HG03175 (cell line): Measurements from ENCODE around the gene BORCS5.
A peak's percentile ranks its signal among the peaks of the same experiment; 100 is the strongest.
"Not testable (repeated sequence)": the region's sequence is repeated elsewhere in the genome, so short reads cannot be mapped to it uniquely, and the experiment has no call there.

ENCODE experiments used
- ATAC-seq: cut with Tn5 transposase; IDR thresholded peaks from one replicate; pipeline ENCODE4 v1.9.1; 2021; ENCODE audit warnings: mild to moderate bottlenecking, moderate library complexity; ENCODE audit not compliant: unreplicated experiment

BORCS5 gene

DNA sequence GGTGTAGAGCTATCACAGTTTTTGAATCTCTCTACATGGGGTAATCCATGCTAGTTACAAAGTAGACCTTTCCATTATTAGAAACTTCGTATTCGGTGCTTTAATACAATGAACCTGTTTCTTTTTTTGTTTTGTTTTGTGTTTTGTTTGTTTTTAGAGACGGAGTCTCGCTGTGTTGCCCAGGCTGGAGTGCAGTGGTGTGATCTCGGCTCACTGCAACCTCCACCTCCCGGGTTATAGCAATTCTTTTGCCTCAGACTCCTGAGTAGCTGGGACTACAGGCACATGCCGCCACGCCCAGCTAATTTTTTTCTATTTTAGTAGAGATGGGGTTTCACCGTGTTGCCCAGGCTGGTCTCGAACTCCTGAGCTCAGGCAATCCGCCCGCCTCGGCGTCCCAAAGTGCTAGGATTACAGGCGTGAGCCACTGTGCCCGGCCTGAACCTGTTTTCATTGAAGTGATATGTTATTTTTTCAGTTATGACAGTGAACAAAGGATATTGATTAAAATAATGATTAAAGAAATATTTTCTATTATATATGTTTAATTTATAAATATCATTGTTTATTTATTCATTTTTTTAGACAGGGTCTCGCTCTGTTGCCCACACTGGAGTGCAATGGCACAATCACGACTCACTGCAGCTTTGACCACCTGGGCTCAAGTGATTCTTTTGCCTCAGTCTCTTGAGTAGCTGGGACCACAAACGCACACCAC is 5.3 kb upstream of the BORCS5 start:
- ATAC-seq, result not testable (repeated sequence)

DNA sequence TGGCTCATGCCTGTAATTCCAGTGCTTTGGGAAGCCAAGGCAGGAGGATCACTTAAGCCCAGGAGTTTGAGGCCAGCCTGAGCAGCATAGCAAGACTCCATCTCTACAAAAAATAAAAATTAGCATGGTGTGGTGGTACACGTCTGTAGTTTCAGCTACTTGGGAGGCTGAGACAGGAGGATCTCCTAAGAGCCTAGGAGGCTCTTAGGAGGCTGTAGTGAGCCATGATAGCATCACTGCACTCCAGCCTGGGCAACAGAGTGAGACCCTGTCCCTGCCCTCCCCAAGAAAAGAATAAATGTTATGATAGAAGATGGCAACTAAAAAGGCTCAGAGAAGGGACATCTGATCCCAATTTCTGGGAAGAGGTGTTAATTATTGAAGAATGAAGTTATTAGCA is 3.6 kb upstream of the BORCS5 start:
- no peak for ATAC-seq

GRCh38 chr12:12353807-12354206 is 3.1 kb upstream of the BORCS5 start:
- ATAC-seq, result no peak

- ATAC-seq, result no peak
Observed at GRCh38 chr12:12356467-12356895, 397 bp upstream of the BORCS5 start.

DNA sequence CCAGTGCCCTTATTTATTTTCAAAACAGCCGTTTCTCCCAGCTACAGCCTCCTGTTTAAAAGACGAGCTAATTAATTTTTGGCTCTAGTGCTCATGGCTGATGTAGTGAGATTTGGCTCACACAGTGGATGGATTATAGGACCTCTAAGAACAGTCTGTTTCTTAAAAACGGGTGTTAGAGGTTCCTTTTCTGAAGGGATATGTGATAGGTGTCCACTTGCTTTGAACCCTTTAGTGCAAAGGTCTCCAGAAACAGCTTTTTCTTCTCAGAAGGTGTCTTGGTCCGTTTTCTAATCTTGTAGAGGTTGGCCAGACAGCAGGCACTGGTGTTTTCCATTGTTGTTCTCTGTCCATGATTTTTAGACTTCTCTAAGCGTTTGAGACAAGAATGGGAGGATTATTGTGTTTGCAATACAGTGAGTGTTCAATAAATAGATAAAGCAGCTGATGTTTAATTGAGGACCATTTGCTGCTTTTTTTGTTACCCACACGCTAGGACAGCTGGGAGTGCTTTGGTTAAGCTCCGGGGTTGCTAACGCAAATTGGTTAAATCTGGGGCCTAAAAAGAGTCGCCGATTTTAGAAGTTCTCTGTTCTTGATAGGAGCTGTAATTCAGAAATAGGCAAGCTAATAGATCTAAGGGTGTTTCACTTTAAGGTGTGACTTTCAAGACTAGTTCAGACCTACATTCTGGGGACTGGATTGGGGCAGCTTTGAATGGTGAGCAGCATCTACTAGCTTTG is 1.0 kb downstream of the BORCS5 start:
- ATAC-seq, result peak; percentile 29

DNA sequence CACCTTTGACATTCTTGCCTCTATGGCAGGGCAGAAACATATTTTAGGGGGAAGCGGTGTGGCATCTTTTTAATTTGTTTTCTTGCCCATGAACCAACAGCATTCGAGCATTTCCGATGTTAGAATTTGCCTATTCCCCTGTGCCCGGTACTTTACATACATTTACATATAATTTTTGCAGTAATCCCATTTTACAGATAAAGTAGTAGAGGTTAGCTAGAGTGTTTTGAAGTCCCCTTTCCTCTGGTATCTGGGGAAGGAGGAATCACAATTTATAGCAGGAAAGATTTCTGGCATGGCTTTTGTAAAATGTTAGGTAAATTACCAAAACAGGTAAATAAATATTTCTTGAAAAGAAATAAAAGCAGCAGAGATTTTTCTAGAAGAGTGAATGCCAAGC is 1.6 kb downstream of the BORCS5 start:
- no peak for ATAC-seq

- ATAC-seq, result no peak
Observed at GRCh38 chr12:12364787-12365445, 8.0 kb downstream of the BORCS5 start.

DNA sequence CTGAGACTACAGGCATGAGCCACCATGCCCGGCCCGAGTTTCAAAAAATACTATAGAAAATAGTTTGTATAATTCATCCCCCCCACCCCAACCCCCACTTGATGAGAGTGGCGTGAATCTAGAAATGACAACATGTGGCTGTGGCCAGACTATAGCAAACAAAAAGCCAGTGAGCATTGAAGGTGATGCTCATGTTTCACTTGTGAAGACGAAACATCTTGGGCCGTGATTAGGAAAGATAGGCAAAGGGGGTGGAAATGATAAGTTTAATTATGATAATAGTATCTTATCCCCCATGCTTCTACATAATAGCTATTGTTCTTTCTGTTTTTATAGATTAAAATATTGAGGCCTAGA is 8.5 kb downstream of the BORCS5 start:
- ATAC-seq, result no peak

GRCh38 chr12:12365931-12366431 is 9.1 kb downstream of the BORCS5 start:
- no peak for ATAC-seq

- no peak for ATAC-seq
Observed at GRCh38 chr12:12366701-12367481, 10.0 kb downstream of the BORCS5 start.

DNA sequence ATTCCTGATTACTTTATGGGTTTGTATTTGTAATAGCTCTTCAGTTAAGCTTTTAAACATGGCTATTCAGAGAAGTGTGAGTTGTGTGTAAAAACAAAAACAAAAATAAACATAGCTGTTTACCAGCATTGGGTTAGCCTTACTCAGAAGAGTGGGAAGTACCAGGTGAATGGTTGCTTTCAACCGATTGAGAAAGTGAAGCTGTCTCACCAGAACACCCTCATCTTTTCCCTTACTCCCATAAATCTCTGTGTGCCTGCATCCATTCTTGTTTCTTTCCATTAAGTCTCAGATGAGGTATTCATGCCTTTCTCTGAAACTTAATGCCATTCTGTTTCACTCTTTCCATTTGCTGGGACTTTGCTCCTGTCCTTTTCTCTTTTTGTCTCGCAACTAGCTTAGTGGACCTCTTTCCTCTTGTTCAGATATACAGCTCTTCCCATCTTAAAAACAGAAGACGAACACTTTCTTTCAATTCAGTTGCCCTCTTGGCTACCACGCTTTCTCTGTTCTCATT is 10.7 kb downstream of the BORCS5 start:
- ATAC-seq, result no peak

- ATAC-seq, result no peak
Observed at GRCh38 chr12:12372946-12373722, 16.3 kb downstream of the BORCS5 start.

GRCh38 chr12:12376646-12377448 is 20.0 kb downstream of the BORCS5 start:
- peak; percentile 66 for ATAC-seq

GRCh38 chr12:12378616-12379015 is 21.7 kb downstream of the BORCS5 start:
- no peak for ATAC-seq

GRCh38 chr12:12379831-12380730 is 23.2 kb downstream of the BORCS5 start:
- ATAC-seq, result peak; percentile 76

DNA sequence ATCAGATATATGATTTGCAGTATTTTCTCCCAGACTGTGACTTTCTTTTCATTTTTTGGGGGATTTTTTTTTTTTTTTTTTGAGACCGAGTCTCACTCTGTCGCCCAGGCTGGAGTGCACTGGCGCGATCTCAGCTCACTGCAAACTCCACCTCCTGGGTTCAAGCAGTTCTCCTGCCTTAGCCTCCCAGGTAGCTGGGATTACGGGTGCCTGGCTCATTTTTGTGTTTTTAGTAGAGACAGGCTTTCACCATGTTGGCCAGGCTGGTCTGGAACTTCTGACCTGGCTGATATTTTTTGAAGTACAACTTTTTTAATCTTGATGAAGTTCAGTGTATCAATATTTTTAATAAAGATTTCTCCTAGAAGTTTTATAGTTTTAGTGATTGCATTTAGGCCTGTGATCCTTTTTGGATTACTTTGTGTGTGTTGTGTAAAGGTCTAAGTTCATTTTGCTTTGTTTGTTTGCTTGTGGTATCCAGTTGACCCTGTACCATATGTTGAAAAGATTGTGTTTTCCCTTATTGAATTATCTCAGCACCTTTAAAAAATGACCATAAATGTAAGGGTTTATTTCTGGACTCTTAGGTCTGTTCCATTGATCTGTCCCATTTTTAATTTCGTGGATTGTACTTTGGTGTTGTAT is 24.2 kb downstream of the BORCS5 start:
- no peak for ATAC-seq

- no peak for ATAC-seq
Observed at GRCh38 chr12:12381982-12382381, 25.1 kb downstream of the BORCS5 start.
